Measurements from ENCODE around the gene SLC1A5. TPM values are rescaled to one million over a fixed set of nuclear protein-coding genes. Genes with fewer than 3 reads are reported as not detected.

SLC1A5 gene
- total RNA-seq, 4 donors from 2014 or later, result 59.3 to 181 (median 137) TPM

DNA sequence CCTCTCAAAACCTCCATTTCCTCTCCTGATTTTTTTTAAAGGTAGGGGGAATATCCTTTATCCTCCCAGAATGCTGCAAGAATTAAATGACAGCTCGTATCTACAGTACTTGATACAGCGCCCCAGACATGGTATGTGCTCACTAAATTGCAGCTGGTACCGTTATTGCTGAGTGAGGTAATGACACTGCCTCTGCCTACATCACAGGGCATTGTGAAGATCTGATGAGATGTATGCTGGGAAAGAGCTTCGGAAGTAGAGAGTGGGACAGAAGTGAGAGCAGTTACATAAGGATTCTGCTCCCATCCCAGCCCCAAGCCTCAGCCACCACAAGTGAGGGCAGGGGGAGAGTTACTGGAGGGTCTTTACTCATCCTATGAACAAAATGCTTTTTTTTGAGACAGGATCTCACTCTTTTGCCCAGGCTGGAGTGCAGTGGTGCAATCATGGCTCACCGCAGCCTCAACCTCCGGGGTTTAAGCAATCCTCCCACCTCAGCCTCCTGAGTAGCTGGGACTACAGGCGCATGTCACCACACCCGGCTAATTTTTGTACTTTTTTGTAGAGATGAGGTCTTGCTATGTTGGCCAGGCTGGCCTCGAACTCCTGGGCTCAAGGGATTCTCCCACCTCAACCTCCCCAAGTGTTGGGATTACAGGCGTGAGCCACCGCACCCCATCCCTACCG lies 44.2 kb downstream of the SLC1A5 start:
- TF ChIP-seq, protein P1, sequence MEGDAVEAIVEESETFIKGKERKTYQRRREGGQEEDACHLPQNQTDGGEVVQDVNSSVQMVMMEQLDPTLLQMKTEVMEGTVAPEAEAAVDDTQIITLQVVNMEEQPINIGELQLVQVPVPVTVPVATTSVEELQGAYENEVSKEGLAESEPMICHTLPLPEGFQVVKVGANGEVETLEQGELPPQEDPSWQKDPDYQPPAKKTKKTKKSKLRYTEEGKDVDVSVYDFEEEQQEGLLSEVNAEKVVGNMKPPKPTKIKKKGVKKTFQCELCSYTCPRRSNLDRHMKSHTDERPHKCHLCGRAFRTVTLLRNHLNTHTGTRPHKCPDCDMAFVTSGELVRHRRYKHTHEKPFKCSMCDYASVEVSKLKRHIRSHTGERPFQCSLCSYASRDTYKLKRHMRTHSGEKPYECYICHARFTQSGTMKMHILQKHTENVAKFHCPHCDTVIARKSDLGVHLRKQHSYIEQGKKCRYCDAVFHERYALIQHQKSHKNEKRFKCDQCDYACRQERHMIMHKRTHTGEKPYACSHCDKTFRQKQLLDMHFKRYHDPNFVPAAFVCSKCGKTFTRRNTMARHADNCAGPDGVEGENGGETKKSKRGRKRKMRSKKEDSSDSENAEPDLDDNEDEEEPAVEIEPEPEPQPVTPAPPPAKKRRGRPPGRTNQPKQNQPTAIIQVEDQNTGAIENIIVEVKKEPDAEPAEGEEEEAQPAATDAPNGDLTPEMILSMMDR (IDR thresholded peaks at IDR 0.05), result no peak
- no peak for TF ChIP-seq POLR2A (IDR thresholded peaks at IDR 0.05)
- intact Hi-C loops (cut with DNase I; ENCODE audit: low total_unique reads), result no loop called here
- no peak overlapping the region for H3K4me3 ChIP-seq (ENCODE audit: low read depth, poor library complexity, severe bottlenecking)
- 80 to 89% methylated on average over 12 of the region's 12 CpGs for WGBS, 2 donors
- no peak for DNase-seq (ENCODE audit: low spot score in 2 of 2)

DNA sequence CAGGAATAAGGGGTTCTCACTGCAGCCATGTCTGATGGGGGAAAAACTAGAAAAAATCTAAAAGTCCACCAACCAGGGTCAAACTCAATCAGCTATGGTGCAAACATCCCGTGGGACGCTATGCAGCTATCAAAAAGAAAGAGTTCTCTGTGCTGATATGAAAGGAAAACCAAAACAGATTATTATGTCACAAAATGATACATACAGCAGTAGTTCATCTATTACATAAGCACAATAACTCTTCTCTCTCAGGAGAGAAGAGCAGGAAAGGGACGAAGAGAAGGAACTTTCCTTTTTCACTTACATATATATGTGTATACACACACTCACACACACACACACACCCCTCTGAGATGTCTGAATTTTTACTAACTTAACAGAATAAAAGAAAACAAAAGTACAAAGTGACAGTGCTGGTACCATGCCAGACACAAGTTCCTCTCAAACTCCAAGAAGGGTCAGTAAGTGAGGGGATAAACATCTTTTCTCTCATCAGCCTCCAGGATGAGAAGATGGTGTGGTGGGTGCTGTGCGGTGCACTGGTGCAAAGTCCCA lies 45.4 kb downstream of the SLC1A5 start:
- no peak for TF ChIP-seq POLR2A (IDR thresholded peaks at IDR 0.05)
- TF ChIP-seq, protein P1 (IDR thresholded peaks at IDR 0.05), result no peak
- WGBS, 2 donors, result 73 to 77% methylated on average over 4 of the region's 4 CpGs
- DNase-seq (ENCODE audit: low spot score in 2 of 2), result no peak
- intact Hi-C loops (cut with DNase I; ENCODE audit: low total_unique reads), result no loop called here
- H3K4me3 ChIP-seq (ENCODE audit: low read depth, poor library complexity, severe bottlenecking), result no peak overlapping the region

DNA sequence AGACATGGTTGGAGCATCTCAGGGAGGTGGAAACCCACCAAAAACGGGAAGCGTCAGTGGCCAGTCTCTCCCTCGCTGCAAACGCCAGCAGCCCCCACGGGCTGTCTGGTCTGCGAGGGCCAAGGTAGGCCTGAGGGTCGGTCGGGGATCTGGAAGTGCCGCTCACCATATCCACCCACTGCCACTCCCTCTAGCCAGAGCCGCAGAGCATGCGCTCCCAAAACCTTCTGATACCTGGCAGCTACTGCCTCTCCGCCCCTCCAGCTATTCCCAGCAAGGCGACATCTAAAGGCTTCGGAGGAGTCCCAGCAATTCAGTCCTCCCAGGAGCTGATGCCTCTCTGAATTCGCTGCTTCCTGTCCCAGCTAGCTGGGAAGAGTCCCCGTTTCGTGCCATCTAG lies 46.9 kb downstream of the SLC1A5 start:
- intact Hi-C loops (cut with DNase I; ENCODE audit: low total_unique reads), result no loop called here
- 71 to 72% methylated on average over 17 of the region's 17 CpGs for WGBS, 2 donors
- DNase-seq (ENCODE audit: low spot score in 2 of 2), result no peak
- TF ChIP-seq, protein P1 (IDR thresholded peaks at IDR 0.05), result no peak
- TF ChIP-seq POLR2A (IDR thresholded peaks at IDR 0.05), result no peak
- no peak overlapping the region for H3K4me3 ChIP-seq (ENCODE audit: low read depth, poor library complexity, severe bottlenecking)

DNA sequence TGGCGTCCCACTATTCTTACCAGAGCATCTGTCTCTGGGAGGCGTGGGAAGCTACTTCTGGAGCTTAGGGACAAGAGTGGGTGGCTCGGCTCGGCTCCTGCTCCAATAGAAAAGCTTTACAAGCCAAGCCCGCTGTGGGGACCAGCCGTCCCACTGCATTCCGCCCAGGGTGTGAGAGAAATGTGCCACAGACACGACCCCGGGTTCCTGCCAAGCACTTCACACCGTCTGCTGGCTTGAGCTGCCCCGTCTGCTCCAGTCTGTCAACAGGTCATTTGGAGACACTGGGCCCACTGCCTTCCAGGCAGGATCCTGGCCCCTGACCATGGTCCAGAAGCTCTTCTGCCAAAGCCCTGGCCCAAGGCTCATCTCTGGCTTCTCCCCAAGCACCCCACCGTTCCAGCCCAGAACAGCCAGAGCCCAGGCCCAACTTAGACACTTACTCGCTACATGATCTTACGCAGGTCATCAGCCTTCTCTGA lies 49.1 kb downstream of the SLC1A5 start:
- WGBS, 2 donors, result 71 to 74% methylated on average over 13 to 14 of the region's 14 CpGs
- no peak for DNase-seq (ENCODE audit: low spot score in 2 of 2)
- intact Hi-C loops (cut with DNase I; ENCODE audit: low total_unique reads), result no loop called here
- H3K4me3 ChIP-seq (ENCODE audit: low read depth, poor library complexity, severe bottlenecking), result no peak overlapping the region
- TF ChIP-seq, protein P1 (IDR thresholded peaks at IDR 0.05), result no peak
- no peak for TF ChIP-seq POLR2A (IDR thresholded peaks at IDR 0.05)

DNA sequence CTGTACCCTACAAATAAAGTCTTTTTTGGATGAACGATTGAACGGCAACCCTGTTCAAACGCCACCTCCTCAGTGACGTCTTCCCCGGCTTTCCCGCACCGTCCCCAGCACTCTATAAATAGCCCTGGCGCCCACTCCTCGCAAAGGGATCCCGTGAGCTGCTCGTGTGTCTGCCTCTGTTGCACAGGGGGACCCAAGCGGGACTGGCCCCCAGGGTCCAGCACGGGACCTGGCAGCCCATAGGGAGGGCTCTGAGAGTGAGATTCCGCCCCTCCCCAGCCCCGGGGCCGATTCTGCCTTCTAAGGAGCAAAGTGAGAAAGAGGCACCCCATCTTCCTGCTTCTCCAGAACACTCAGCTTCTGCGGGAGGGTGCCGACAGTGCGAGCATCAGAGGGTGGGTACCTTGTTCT lies 50.6 kb downstream of the SLC1A5 start:
- DNase-seq (ENCODE audit: low spot score in 2 of 2), result no peak
- TF ChIP-seq POLR2A (IDR thresholded peaks at IDR 0.05), result no peak
- TF ChIP-seq, protein P1 (IDR thresholded peaks at IDR 0.05), result no peak
- intact Hi-C loops (cut with DNase I; ENCODE audit: low total_unique reads), result no loop called here
- WGBS, 2 donors, result 81 to 85% methylated on average over 19 of the region's 19 CpGs
- no peak overlapping the region for H3K4me3 ChIP-seq (ENCODE audit: low read depth, poor library complexity, severe bottlenecking)
